RKO (cell line): Measurements from ENCODE around the gene RGPD5.
"Not testable (repeated sequence)": the region's sequence is repeated elsewhere in the genome, so short reads cannot be mapped to it uniquely, and the experiment has no call there.

ENCODE experiments used
- DNase-seq: peaks from one replicate; pipeline ENCODE4 v3.0.0-alpha.2; 2016; ENCODE audit warnings: low spot score

The RGPD5 gene

DNA sequence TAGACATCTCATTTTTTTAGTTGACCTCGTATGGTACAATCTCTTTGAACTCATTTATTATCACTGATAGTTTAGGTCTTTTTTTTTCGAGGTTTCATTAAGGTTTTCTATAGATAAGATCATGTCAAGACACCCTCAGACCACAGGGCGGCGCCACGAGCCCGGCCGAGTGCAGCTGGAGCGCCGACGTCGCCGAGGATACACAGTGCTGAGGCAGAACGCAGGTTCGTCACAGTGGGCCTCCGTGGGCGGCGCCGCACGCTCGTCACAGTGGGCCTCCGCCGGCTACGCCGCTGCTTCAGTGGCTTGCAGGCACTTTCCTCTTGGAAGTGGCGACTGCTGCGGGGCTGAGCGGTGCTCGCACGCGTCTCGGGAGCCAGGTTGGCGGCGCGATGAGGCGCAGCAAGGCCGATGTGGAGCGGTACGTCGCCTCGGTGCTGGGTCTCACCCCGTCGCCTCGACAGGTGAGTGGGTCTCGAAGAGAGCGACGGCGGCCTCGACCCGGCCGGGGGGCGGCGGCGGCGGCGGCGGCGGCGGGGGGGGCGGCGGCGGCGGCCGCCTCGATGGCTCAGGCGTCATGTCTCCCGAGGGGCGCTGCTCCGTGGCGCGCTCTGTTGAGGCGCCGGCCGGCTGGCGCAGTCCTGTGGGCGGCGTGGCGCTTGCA, at the start of gene RGPD5:
RGPD5 (plus strand) TSS at position 232 of the 664 bp plus-strand sequence; CDS start at position 393, 161 bp downstream.
- DNase-seq = not testable (repeated sequence)

DNA sequence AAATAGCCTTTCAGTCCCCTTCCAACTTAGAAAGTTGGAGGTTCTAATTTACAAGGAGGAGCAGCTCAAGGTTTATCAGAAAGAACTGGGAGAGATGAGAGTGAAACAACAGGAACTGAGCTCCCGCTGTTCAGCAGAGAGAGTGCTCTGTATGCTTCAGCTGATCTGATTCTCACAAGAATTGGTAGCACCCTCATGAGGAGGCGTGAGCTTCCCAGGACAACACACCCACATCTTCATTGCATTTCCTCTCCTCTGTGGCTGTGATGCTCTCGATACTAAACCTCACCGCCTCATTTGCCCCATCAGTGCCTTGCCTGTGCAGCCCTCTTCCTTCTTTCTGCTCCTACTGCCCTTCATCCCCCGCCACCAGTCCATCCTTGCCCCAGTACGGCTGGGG, 42.5 kb upstream of the RGPD5 start:
- DNase-seq = not testable (repeated sequence)

DNA sequence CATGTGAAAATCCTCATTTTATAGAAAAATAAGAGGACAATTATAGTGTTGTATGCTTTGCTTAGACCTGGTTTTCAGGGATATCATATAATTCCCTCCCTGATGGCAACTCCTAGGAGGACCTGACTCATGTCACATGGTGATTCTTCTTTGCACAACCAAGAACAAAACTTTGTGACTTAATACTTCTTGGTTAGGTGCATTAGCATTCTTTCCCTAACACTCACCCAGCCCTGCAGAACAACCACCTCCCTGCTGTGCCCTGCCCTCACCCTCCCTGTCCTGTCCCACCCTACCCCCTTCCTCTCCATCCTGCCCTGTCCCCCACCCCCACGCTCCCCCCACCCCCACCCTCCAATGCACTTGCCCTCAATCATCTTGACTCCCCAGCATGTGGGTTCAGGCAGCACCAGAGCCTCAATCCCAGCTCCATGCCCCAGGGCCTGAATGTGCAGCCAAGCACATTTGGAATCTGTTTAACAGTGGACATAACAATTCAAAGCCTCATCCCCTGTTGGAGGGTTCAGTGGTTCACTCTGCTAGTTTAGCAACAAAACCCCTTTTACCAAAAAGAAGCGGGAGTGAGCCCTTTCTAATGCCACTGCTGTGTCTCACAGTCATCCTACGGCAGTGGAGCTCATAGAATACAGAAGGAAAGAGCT, 36.8 kb upstream of the RGPD5 start:
- not testable (repeated sequence) for DNase-seq

- not testable (repeated sequence) for DNase-seq
Measured at GRCh38 chr2:109760265-109761042, 33.7 kb upstream of the RGPD5 start.

DNA sequence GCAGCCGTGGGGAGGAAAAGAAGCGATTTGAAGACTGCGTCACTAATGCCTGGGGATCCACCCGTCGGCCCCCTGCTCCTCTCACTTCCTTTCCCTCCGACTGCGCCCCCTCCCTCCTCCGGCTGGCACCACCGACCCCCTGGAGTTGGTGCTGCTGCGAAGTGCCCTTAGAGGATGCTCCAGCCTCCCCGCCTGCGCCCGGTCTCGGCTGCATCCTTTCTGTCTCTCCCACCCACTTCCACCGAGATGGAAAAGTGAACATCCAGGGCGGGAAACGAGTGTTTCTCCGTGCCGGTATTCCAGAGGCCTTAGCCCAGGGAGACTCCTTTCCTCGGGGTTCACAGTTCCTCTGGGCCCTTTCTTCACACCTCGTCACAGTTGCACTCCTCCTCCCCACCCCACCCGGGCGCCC, 33.1 kb upstream of the RGPD5 start:
- DNase-seq = not testable (repeated sequence)

GRCh38 chr2:109761976-109762375, 32.1 kb upstream of the RGPD5 start:
- not testable (repeated sequence) for DNase-seq

GRCh38 chr2:109766074-109766473, 28.0 kb upstream of the RGPD5 start:
- not testable (repeated sequence) for DNase-seq

DNA sequence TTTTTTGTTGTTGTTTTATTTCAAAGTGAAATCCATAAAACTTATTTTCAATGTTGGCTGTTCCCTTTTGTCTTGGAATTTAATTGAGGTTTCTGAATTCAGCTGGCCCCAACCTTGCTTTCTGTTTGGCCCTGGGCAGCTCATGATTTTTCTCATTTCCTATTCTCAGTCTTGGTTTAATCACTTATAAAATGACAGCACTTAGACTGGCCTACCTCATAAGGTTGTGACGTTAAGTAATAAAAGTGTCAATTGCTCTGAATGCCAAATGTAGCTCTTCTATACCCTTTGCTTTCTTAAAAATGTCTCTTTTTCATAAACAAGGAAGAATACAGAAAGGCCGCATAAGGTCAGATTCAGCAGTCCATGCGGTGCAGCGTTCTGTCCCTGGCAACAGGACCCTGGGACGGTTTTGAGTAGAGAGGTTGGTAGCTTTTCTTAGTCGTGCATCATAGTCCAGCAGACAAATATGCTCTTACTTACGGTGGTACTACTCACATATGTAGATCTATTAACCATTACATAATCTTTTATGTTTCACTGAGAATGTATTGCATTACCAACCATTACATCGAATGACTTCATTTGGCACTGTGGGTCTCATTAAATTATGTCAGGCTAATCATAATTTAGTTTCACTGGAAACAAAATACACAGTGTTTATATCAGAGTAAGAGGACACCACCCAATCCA, 27.1 kb upstream of the RGPD5 start:
- not testable (repeated sequence) for DNase-seq

DNA sequence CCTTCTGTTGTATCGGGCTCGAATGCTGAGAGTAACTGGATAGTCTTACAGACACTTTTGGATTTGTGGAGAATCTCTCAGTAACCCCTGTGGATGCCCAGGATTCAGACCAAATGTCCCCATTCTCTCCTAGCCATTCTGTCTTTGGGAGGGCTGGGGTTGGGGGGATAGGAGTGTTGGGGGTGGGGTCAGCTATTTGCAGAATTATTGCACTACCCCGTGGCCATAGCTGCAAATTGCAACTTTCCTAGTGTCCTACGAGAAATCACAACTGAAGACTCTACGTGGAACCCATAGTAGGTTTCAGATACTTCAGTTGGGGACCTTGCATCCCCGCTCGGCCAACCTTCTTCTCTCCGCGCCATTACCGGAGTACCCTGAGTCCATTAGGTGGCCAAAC, 25.2 kb upstream of the RGPD5 start:
- DNase-seq = not testable (repeated sequence)

DNA sequence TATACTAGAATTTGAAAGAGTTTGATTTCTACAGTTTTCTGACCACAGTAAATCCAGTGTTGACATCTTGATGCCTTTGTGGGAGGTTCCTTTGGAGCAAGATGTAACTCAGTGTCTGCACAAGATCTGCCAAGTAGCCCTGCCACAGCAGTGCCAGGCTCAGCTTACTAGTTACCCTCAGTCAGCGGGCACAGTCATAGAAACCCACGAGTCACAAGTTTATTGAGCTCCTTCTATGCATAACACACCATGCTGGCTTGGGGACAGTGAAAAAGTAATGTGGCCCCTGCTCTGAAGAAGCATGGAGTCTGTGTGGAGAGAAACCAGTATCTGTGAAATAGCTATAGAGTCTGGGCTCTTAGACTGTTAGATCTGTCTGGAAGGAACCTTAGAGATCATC, 15.0 kb upstream of the RGPD5 start:
- not testable (repeated sequence) for DNase-seq

DNA sequence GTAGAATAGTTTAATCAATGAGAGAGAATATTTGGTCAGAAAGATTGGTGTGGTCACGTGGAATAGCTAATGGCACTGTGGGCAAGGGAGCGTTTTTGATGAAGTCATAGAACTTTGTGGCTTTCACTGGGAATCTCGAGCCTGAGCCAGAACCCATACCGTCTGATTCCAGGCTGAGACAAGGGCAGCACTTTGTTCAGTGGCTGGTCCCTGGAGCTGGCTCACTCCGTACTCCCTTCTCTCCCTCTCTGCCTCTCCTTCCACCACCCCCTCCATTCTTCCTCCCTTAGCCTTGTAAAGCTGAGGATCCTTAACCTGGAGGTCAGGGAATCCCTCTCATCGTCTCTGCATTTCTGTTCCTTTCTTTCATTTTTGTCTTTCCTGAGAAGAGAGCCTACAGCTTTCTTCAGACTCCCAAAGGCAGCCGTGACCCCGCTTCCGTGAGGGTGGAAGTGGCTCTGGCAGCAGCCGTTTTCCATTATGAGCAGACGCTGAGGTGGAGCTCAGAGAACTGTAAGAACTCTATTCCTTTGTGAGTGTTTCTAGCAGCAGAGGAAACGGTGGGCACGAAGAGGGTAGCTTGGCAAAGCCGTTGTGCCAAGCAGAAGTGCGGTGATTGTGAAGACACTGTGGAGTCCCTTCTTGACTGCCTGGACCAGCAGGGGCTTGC, 12.8 kb upstream of the RGPD5 start:
- not testable (repeated sequence) for DNase-seq

- not testable (repeated sequence) for DNase-seq
Measured at GRCh38 chr2:109782446-109782993, 11.6 kb upstream of the RGPD5 start.

- not testable (repeated sequence) for DNase-seq
Measured at GRCh38 chr2:109791530-109792279, 2.4 kb upstream of the RGPD5 start.

DNA sequence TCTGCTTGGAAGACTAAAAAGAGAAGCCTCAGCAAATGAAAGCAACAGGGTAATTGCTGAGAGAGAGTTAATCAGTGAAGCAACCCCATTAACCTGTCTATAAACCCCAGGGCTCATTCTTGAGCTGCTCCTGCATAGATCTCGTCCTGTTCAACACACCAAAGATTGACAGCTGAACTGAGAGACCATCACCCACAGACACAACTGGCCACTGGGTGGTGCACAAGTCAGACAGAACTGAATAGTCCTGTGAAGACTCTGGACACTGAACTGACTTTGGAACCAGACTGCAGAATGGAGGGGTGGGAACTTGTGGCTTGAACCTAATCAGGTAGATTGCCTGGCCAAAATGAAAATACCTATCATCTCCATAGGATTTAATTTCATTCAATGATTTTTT, 1.4 kb upstream of the RGPD5 start:
- DNase-seq = not testable (repeated sequence)

- not testable (repeated sequence) for DNase-seq
Measured at GRCh38 chr2:109871129-109871751, 77.1 kb downstream of the RGPD5 start.

GRCh38 chr2:109876625-109877024, 82.5 kb downstream of the RGPD5 start:
- not testable (repeated sequence) for DNase-seq

- not testable (repeated sequence) for DNase-seq
Measured at GRCh38 chr2:109882112-109882511, 88.0 kb downstream of the RGPD5 start.

- not testable (repeated sequence) for DNase-seq
Measured at GRCh38 chr2:109888414-109888813, 94.3 kb downstream of the RGPD5 start.

- DNase-seq = not testable (repeated sequence)
Measured at GRCh38 chr2:109889909-109890308, 95.8 kb downstream of the RGPD5 start.

DNA sequence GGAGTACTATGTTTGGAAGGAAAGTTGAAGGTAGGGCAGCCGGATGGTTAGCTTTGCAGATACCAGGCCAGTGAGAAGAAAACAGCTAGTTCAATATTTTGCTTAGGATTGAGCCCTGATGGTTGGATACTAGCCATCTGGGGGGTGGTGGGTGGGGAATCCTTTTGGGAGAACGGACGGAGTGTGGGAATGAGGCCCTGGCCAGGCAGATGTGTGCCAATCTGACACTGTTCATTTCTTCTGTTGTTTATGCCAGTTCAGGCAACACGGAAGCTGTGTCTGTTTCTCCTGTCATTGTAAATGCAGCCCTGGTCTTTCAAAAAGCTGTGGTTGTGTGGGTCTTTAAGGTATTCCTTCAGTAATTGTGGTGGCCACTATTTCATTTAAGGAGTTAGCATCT, 96.9 kb downstream of the RGPD5 start:
- not testable (repeated sequence) for DNase-seq
